SK-N-SH (cell line): ENCODE data around the gene FOSL1. TPM values are rescaled to one million over a fixed set of nuclear protein-coding genes. Genes with fewer than 3 reads are reported as not detected.

Source experiments
- CTCF ChIA-PET: fragments of 300-600, 350-600 bp; formaldehyde crosslinking; extraction: SDS; loops from one replicate; lab custom pipeline; 2021; lab: Yijun Ruan, JAX
- POLR2A ChIA-PET: fragments of 350-600 bp; sonication (Branson Sonifier 250); formaldehyde crosslinking; extraction: SDS; loops from one replicate; lab custom pipeline; 2020; ENCODE audit warnings: antibody characterized with exemption, inconsistent platforms; lab: Yijun Ruan, JAX
- DNase-seq: peaks from one replicate; pipeline ENCODE4 v3.0.0; 2012
- H2AFZ ChIP-seq: fragments of 200-600 bp; sonication (generic); 2 replicates; pipeline ENCODE4 v1.8.1; 2016; ENCODE audit warnings: antibody characterized with exemption, mild to moderate bottlenecking, low read depth
- H3F3A ChIP-seq: fragments of 200-600 bp; sonication (generic); replicated peaks from 2 replicates; pipeline ENCODE3; 2016; ENCODE audit warnings: antibody characterized with exemption, mild to moderate bottlenecking; ENCODE audit not compliant: insufficient read depth
- H3K27ac ChIP-seq, 2 experiments: fragments of 200-500 bp in 1 of 2; fragments of 200-600 bp in 1 of 2; sonication (Bioruptor generic) in 1 of 2; sonication (generic), shearing (Covaris generic) in 1 of 2; 2 replicates each; pipeline versions ENCODE4 v1.5.1 to v1.6.1; 2014 to 2016; ENCODE audit warnings: low read depth in 2 of 2, inconsistent platforms in 1 of 2, low read length in 1 of 2, mild to moderate bottlenecking in 1 of 2, mixed read lengths in 1 of 2
- H3K27me3 ChIP-seq: fragments of 200-600 bp; sonication (generic), shearing (Covaris generic); 2 replicates; pipeline ENCODE4 v1.6.1; 2016; ENCODE audit warnings: mixed run types; ENCODE audit not compliant: insufficient read depth
- H3K36me3 ChIP-seq, 2 experiments: fragments of 200-500 bp in 1 of 2; fragments of 200-600 bp in 1 of 2; sonication (Bioruptor generic) in 1 of 2; sonication (generic) in 1 of 2; replicated peaks in 1 of 2; 2 replicates each; pipeline versions ENCODE3 to v1.5.1; 2014 to 2016; ENCODE audit warnings: low read length in 1 of 2, mild to moderate bottlenecking in 1 of 2; ENCODE audit not compliant: insufficient read depth in 2 of 2, control insufficient read depth in 1 of 2
- H3K4me1 ChIP-seq, 2 experiments: fragments of 200-500 bp in 1 of 2; fragments of 200-600 bp in 1 of 2; sonication (Bioruptor generic) in 1 of 2; sonication (generic), shearing (Covaris generic) in 1 of 2; 2 replicates each; pipeline versions ENCODE4 v1.5.1 to v1.6.1; 2014 to 2016; ENCODE audit warnings: low read depth in 1 of 2, low read length in 1 of 2, mixed run types in 1 of 2; ENCODE audit not compliant: insufficient read depth in 2 of 2, control insufficient read depth in 1 of 2
- H3K4me2 ChIP-seq: fragments of 200-600 bp; sonication (generic), shearing (Covaris generic); 2 replicates; pipeline ENCODE4 v1.6.1; 2017; ENCODE audit warnings: mixed run types
- H3K4me3 ChIP-seq, 2 experiments: fragments of 200-500 bp in 1 of 2; fragments of 200-600 bp in 1 of 2; sonication (Bioruptor generic) in 1 of 2; sonication (generic), shearing (Covaris generic) in 1 of 2; 2 replicates each; pipeline versions ENCODE4 v1.5.1 to v1.8.1; 2014 to 2016; ENCODE audit warnings: low read depth in 2 of 2, inconsistent platforms in 1 of 2, low read length in 1 of 2, mild to moderate bottlenecking in 1 of 2, mixed read lengths in 1 of 2, moderate library complexity in 1 of 2
- H3K79me2 ChIP-seq: fragments of 200-600 bp; sonication (generic); 2 replicates; pipeline ENCODE4 v1.8.1; 2017; ENCODE audit warnings: mild to moderate bottlenecking; ENCODE audit not compliant: insufficient read depth
- H3K9ac ChIP-seq: fragments of 200-600 bp; sonication (generic); 2 replicates; pipeline ENCODE4 v1.6.1; 2017; ENCODE audit warnings: mixed run types
- H3K9me2 ChIP-seq: fragments of 200-600 bp; sonication (generic); 2 replicates; pipeline ENCODE4 v1.6.1; 2017; ENCODE audit warnings: mixed run types
- H3K9me3 ChIP-seq: fragments of 200-600 bp; sonication (generic); 2 replicates; pipeline ENCODE4 v1.6.1; 2017; ENCODE audit warnings: mixed run types, mild to moderate bottlenecking, moderate library complexity
- H4K20me1 ChIP-seq: fragments of 200-600 bp; sonication (generic); 2 replicates; pipeline ENCODE4 v1.6.1; 2017; ENCODE audit warnings: mild to moderate bottlenecking, mixed run types; ENCODE audit not compliant: insufficient read depth
- JUND ChIP-seq: IDR thresholded peaks from 2 replicates; pipeline ENCODE4 v1.4.0; 2012
- MXI1 ChIP-seq: IDR thresholded peaks from 2 replicates; pipeline ENCODE4 v1.6.1; 2012; ENCODE audit warnings: mild to moderate bottlenecking, low read depth, low read length, improper control_type of control experiment
- POLR2AphosphoS5 ChIP-seq: IDR thresholded peaks from 2 replicates; pipeline ENCODE4 v1.6.1; 2012; ENCODE audit warnings: low read depth, low read length
- RXRA ChIP-seq: IDR thresholded peaks from 2 replicates; pipeline ENCODE4 v1.4.0; 2012; ENCODE audit warnings: low read depth, mild to moderate bottlenecking, borderline replicate concordance
- SMC3 ChIP-seq: IDR thresholded peaks from 2 replicates; pipeline ENCODE4 v1.6.1; 2012; ENCODE audit warnings: low read depth, low read length, improper control_type of control experiment
- TAF1 ChIP-seq: IDR thresholded peaks from 2 replicates; pipeline ENCODE4 v1.6.1; 2012; ENCODE audit warnings: low read depth, mild to moderate bottlenecking, low read length, moderate library complexity, borderline replicate concordance
- TCF12 ChIP-seq: IDR thresholded peaks from 2 replicates; pipeline ENCODE4 v1.4.0; 2012
- YY1 ChIP-seq: IDR thresholded peaks from 2 replicates; pipeline ENCODE4 v1.4.0; 2012; ENCODE audit warnings: low read depth, mild to moderate bottlenecking
- WGBS: methylation state at CpG from one replicate; pipeline ENCODE4 v1.1.6; 2017; ENCODE audit warnings: low lambda C conversion rate; 5-methylcytosine and 5-hydroxymethylcytosine counted together
- polyA plus RNA-seq, 3 experiments: library from polyadenylated mRNA; depleted of rRNA; stranded (reverse); fragments of >200 nt; gene quantifications; 2 replicates each; pipeline ENCODE4 v1.2.3, GENCODE V29; 2012
- TF ChIP-seq, protein P1 (sequence below): IDR thresholded peaks from 2 replicates; pipeline ENCODE4; 2012
- TF ChIP-seq, protein P2 (sequence below): fragments of 200-600 bp; sonication (generic); IDR thresholded peaks from 2 replicates; pipeline ENCODE4 v1.6.1; 2017; ENCODE audit warnings: antibody characterized with exemption, mild to moderate bottlenecking, moderate library complexity
- TF ChIP-seq, protein P3 (sequence below): fragments of 150-350 bp; IDR thresholded peaks from 2 replicates; pipeline ENCODE4 v1.6.1; 2016; ENCODE audit warnings: mild to moderate bottlenecking, low read depth, low read length
- TF ChIP-seq, protein P4 (sequence below): IDR thresholded peaks from 2 replicates; pipeline ENCODE4 v1.4.0; 2012; ENCODE audit warnings: low read depth, borderline replicate concordance
- TF ChIP-seq, protein P5 (sequence below): fragments of 150-350 bp; IDR thresholded peaks from 2 replicates; pipeline ENCODE4 v1.6.1; 2017; ENCODE audit warnings: antibody characterized with exemption, low read length, low read depth, borderline replicate concordance

Gene FOSL1
- polyA plus RNA-seq, 1 of the 3 experiments (the other 2 are of a cell fraction), result 30.1 TPM

DNA sequence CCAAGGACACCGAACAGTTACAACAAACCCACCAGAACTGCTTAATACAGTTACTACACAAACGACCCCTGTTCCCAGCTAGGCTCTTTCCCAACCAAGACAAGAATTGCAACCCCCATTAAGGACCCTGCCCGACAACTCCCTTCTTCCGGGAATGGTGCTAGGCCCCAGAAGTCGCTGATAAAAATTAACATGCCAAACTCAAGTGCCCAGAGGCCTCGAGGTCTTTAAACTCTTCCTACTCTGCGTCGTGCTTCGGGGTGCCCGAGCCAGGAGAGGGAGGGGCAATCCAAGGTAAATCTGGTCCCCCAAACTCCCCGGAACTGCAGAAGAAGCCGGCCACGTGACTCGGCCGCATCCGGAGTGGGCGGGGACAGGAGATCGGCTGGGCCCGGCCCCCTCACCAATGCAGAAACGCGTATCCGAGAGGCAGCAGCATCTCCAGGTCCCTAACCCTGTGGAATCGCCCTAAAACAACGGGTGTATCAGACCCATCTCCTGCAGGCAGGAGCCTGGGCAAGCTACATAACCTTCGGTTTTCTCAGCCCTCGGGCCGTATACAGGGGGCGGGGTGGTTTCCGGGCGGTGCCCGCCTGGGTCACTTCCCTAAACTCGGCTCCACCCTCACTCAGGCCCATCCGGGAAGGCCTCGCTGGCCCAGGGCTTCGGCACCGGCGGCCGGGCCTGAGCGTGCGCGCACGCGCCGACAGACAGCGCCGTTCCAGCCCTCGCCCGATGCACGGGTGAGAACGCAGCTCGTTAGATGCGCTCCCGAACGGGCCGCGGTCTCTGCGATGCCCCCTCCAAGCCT lies 43.3 kb downstream of the FOSL1 start (continued):
- TF ChIP-seq, protein P1, sequence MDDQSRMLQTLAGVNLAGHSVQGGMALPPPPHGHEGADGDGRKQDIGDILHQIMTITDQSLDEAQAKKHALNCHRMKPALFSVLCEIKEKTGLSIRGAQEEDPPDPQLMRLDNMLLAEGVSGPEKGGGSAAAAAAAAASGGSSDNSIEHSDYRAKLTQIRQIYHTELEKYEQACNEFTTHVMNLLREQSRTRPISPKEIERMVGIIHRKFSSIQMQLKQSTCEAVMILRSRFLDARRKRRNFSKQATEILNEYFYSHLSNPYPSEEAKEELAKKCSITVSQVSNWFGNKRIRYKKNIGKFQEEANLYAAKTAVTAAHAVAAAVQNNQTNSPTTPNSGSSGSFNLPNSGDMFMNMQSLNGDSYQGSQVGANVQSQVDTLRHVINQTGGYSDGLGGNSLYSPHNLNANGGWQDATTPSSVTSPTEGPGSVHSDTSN, result no peak
- TF ChIP-seq POLR2AphosphoS5, result no peak; the same call in 1 of the 2 replicates

DNA sequence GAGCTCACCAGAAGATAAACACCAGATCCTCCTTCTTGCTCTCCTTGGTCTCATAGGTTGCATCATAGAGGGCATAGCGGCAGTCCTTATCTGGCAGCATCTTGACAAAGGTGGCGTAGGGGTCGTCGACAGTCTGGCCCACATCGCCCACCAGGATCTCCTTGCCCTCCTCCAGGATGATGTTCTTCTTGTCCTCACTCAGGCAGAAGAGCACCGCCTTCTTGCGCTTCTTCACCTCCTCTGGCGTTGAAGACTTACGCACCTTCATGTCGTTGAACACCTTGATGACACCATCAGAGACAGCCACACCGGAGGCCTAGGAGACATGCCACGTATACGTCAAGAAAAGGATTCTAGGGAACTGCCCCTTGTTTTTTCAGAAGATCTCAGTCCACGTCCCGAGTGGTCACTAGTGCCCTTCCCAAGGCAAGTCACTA lies 44.2 kb downstream of the FOSL1 start:
- DNase-seq, result no peak
- Histone ChIP-seq H3K27ac (peak overlapping the region in 1 of 2 experiments; percentile 93; a peak in 2 of 4 replicates), H3K9me2 (no peaks in the 10 kb centered on the region), H4K20me1 (peaks cover 56% of the 10 kb centered on the region), H3K4me3 (peak overlapping the region; percentile 97 to 98), H3K9me3 (no peaks in the 10 kb centered on the region), H2AFZ (no peak overlapping the region), H3K4me1 (peaks cover 0 to 19% of the 10 kb centered on the region in 2 experiments; a peak in 2 of 4 replicates), H3K4me2 (peak overlapping the region; percentile 93), H3K27me3 (no peaks in the 10 kb centered on the region), H3K79me2 (peaks cover 50% of the 10 kb centered on the region), H3F3A (peaks cover 72% of the 10 kb centered on the region), H3K36me3 (peaks cover 44 to 55% of the 10 kb centered on the region in 2 experiments), H3K9ac (peak overlapping the region; percentile 92)
- TF ChIP-seq, protein P2, sequence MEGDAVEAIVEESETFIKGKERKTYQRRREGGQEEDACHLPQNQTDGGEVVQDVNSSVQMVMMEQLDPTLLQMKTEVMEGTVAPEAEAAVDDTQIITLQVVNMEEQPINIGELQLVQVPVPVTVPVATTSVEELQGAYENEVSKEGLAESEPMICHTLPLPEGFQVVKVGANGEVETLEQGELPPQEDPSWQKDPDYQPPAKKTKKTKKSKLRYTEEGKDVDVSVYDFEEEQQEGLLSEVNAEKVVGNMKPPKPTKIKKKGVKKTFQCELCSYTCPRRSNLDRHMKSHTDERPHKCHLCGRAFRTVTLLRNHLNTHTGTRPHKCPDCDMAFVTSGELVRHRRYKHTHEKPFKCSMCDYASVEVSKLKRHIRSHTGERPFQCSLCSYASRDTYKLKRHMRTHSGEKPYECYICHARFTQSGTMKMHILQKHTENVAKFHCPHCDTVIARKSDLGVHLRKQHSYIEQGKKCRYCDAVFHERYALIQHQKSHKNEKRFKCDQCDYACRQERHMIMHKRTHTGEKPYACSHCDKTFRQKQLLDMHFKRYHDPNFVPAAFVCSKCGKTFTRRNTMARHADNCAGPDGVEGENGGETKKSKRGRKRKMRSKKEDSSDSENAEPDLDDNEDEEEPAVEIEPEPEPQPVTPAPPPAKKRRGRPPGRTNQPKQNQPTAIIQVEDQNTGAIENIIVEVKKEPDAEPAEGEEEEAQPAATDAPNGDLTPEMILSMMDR, result no peak
- TF ChIP-seq TAF1, result no peak
- ChIA-PET POLR2A (no interaction called here), CTCF (interaction anchor here (0.8 to 1.4 kb wide), 2 partner anchors 29 to 76 kb away, joined by 4 read pairs; no protein-coding TSS in a partner anchor)
- 94% methylated on average over 15 of the region's 15 CpGs for WGBS

DNA sequence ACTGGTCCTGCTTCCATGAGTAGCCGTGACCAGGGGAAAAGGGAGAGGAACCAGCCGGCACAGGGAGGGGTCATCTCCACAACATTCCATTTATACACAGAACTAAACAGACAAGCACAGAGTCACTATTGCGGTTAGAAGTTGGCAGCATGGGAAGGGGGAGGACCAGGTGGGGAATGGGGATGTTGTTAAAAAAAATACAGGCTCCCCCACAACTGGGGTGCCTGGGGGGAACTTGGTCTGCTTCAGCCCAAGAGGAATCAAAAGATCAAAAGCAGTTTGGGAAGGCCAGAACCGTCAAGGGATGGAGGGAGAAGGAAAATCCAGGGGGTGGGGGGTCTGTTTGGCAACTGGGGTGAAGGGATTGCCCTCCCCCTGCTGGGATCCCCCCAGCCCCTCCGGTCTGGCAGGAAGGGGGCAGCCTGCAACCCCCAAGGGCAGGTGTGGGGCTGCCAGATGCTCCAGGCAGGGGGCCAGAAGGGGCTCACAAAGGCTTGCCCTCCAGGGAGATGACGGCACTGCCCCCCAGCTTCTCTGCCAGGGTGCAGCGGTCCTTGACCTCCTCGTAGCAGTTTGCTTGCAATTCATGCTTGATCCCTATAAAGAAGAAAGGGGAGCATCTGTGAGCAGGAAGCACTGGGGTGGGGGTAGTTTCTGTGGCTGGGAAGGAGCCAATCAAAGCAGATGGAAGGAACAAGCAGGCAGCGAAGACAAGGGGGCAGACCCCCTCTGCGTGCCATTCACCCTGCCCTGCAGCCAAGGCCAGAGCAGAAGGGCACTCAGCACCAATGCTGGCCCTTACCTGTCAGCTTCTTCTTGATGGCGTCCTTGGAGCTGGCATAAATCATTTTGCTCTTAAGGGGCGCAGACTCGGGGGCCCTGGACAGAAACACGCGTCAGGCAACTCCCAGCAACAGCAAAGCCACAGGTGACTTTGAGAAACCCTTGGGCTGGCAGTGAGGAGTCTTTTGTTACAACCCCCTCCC lies 45.0 kb downstream of the FOSL1 start:
- H3K4me1 ChIP-seq, result peaks cover 0 to 19% of the 10 kb centered on the region in 2 experiments; a peak in 2 of 4 replicates
- no peak for DNase-seq
- H3K27ac ChIP-seq, result no peak overlapping the region; a peak in 1 of 4 replicates
- H3K4me2 ChIP-seq, result peak overlapping the region; percentile 93
- no peaks in the 10 kb centered on the region for H3K9me3 ChIP-seq
- peaks cover 45% of the 10 kb centered on the region for H3K79me2 ChIP-seq
- no peak overlapping the region for H2AFZ ChIP-seq
- no peak overlapping the region for H3K9ac ChIP-seq
- no peaks in the 10 kb centered on the region for H3K27me3 ChIP-seq
- peaks cover 44 to 55% of the 10 kb centered on the region in 2 experiments for H3K36me3 ChIP-seq
- H3F3A ChIP-seq, result peaks cover 76% of the 10 kb centered on the region
- no peaks in the 10 kb centered on the region for H3K9me2 ChIP-seq
- ChIA-PET CTCF (interaction anchor here (0.6 to 0.8 kb wide), 2 partner anchors 29 to 686 kb away, joined by 3 to 4 read pairs; no protein-coding TSS in a partner anchor), POLR2A (interaction anchor here (1.0 kb wide), 1 partner anchor 12 kb away, joined by 3 read pairs; no protein-coding TSS in a partner anchor)
- H3K4me3 ChIP-seq, result peak overlapping the region in 1 of 2 experiments; percentile 98; a peak in 3 of 4 replicates
- H4K20me1 ChIP-seq, result peaks cover 56% of the 10 kb centered on the region
- 85% methylated on average over 15 of the region's 15 CpGs for WGBS
- TF ChIP-seq, protein P3, sequence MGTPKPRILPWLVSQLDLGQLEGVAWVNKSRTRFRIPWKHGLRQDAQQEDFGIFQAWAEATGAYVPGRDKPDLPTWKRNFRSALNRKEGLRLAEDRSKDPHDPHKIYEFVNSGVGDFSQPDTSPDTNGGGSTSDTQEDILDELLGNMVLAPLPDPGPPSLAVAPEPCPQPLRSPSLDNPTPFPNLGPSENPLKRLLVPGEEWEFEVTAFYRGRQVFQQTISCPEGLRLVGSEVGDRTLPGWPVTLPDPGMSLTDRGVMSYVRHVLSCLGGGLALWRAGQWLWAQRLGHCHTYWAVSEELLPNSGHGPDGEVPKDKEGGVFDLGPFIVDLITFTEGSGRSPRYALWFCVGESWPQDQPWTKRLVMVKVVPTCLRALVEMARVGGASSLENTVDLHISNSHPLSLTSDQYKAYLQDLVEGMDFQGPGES, result no peak
- no peak for TF ChIP-seq RXRA
- TF ChIP-seq, protein P4, sequence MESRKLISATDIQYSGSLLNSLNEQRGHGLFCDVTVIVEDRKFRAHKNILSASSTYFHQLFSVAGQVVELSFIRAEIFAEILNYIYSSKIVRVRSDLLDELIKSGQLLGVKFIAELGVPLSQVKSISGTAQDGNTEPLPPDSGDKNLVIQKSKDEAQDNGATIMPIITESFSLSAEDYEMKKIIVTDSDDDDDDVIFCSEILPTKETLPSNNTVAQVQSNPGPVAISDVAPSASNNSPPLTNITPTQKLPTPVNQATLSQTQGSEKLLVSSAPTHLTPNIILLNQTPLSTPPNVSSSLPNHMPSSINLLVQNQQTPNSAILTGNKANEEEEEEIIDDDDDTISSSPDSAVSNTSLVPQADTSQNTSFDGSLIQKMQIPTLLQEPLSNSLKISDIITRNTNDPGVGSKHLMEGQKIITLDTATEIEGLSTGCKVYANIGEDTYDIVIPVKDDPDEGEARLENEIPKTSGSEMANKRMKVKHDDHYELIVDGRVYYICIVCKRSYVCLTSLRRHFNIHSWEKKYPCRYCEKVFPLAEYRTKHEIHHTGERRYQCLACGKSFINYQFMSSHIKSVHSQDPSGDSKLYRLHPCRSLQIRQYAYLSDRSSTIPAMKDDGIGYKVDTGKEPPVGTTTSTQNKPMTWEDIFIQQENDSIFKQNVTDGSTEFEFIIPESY, result no peak
- TF ChIP-seq, protein P5, sequence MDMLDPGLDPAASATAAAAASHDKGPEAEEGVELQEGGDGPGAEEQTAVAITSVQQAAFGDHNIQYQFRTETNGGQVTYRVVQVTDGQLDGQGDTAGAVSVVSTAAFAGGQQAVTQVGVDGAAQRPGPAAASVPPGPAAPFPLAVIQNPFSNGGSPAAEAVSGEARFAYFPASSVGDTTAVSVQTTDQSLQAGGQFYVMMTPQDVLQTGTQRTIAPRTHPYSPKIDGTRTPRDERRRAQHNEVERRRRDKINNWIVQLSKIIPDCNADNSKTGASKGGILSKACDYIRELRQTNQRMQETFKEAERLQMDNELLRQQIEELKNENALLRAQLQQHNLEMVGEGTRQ, result no peak
- no peak for TF ChIP-seq YY1
- no peak for TF ChIP-seq MXI1
- no peak for TF ChIP-seq TAF1
- no peak for TF ChIP-seq SMC3
- TF ChIP-seq TCF12, result no peak
- no peak for TF ChIP-seq JUND
